HAP-1 (cell line): Measurements from ENCODE around the gene CCDC90B.
"Not testable (repeated sequence)": the region's sequence is repeated elsewhere in the genome, so short reads cannot be mapped to it uniquely, and the experiment has no call there.

Experiments
- DNase-seq, 2 experiments: peaks; one replicate each; pipeline ENCODE4 v3.0.0-alpha.2; 2016 to 2020; ENCODE audit warnings: low spot score in 2 of 2
- H3K27me3 ChIP-seq: fragments of 250-450 bp; sonication (Bioruptor Pico); 2 replicates; pipeline ENCODE4 v1.5.1; 2020; ENCODE audit warnings: low read depth, mild to moderate bottlenecking, moderate library complexity
- H3K36me3 ChIP-seq: fragments of 250-450 bp; sonication (Bioruptor Pico); replicated peaks from 2 replicates; pipeline ENCODE4 v1.5.1; 2020; ENCODE audit warnings: mild to moderate bottlenecking
- H3K4me1 ChIP-seq: fragments of 250-450 bp; sonication (Bioruptor Pico); 2 replicates; pipeline ENCODE4 v1.5.1; 2020; ENCODE audit warnings: mild to moderate bottlenecking
- H3K4me3 ChIP-seq: fragments of 250-450 bp; sonication (Bioruptor Pico); 2 replicates; pipeline ENCODE4 v1.5.1; 2020; ENCODE audit warnings: mild to moderate bottlenecking, moderate library complexity
- H3K9me3 ChIP-seq: fragments of 250-450 bp; sonication (Bioruptor Pico); 2 replicates; pipeline ENCODE4 v1.5.1; 2020; ENCODE audit warnings: mild to moderate bottlenecking, moderate library complexity
- in situ Hi-C: fragments of 300-500 bp; cut with MboI; formaldehyde crosslinking; loops from 3 replicates; pipeline ENCODE4 v1.14.3; 2020; ENCODE audit warnings: low sequenced_read_pairs, inconsistent platforms, mixed read lengths

The CCDC90B gene

DNA sequence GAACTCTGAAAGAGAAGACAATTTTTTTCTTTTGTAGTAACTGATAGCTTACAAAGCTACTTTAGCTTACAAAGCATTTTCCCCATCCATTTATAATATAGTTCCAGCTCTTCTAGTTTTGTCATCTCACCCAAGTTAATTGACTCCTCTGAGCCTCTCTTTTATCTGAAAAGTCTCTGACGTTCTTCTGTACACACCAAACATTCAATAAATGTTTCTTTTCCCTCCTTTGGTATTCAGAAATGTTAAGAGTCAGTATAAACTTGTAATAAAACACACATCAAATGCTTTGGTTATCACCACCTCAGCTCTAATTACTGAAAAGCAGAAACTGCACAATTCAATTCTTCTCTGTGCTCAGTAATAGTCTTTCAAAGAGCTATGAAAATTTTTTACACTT, 5.9 kb downstream of the CCDC90B start:
- Histone ChIP-seq H3K9me3 (no peaks in the 10 kb centered on the region), H3K36me3 (peaks cover 4% of the 10 kb centered on the region), H3K4me1 (peaks cover 4% of the 10 kb centered on the region; the same call in 1 of the 2 replicates), H3K4me3 (no peak overlapping the region), H3K27me3 (no peaks in the 10 kb centered on the region)
- in situ Hi-C loops: no loop called here
- DNase-seq: no peak

- DNase-seq: no peak
- H3K9me3 ChIP-seq: no peaks in the 10 kb centered on the region
- peaks cover 4% of the 10 kb centered on the region for H3K36me3 ChIP-seq
- in situ Hi-C loops: no loop called here
- no peak overlapping the region for H3K4me3 ChIP-seq
- no peaks in the 10 kb centered on the region for H3K27me3 ChIP-seq
- H3K4me1 ChIP-seq: no peaks in the 10 kb centered on the region
These were observed 7.8 kb downstream of the CCDC90B start for GRCh38 chr11:83278351-83278750.

DNA sequence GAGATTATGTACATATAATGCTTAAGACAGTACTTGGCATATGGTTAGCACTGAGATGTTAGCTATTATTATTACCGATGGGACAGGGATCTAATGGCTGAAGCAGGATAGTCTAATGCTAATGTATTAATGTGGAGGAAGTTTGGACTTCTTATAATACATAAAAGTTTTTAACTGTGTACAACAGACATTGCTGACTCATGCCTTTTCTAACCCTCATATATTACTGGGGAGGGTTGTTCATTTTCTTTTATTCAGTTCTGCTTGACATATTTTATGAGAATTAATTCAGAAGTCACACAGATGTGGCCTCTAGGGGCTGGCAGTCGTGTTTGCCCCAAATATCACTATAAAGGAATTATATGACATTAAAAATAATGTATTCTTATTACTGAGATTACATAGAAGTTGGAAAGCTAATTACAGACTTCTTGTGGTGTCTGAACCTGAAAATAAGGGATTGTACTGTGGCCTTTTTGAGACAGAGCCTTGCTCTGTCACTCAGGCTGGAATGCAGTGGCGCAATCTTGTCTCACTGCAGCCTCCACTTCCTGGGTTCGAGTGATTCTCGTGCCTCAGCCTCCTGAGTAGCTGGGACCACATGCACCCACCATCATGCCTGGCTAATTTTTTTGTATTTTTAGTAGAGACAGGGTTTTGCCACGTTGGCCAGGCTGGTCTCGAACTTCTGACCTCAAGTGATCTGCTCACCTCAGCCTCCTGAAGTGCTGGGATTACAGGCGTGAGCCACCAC, 10.1 kb downstream of the CCDC90B start:
- Histone ChIP-seq H3K4me1 (no peaks in the 10 kb centered on the region), H3K36me3 (peaks cover 14% of the 10 kb centered on the region), H3K9me3 (no peaks in the 10 kb centered on the region), H3K27me3 (no peaks in the 10 kb centered on the region), H3K4me3 (no peak overlapping the region)
- in situ Hi-C loops: no loop called here
- no peak for DNase-seq

DNA sequence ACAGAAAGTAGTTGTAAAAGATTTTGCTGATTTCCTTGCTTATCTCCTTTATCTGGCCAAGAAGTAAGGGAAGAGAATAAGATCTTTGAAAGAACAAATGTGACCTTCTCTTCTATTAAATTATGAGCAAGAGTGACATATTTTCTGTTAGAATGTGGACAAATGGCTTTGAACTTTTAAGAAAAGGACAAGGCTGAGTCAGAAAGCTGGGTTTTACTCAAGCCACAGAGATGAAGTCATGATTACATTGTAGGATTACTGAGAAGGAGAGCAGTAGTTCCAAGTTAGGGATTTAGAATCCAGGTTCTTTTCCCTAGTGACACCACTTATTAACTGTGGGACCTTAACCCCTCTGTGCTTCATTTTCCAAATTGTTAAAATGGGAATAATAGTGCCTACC, 13.5 kb downstream of the CCDC90B start:
- H3K27me3 ChIP-seq: no peaks in the 10 kb centered on the region
- in situ Hi-C loops: no loop called here
- DNase-seq: no peak
- H3K4me3 ChIP-seq: no peak overlapping the region
- H3K36me3 ChIP-seq: peaks cover 11% of the 10 kb centered on the region
- no peaks in the 10 kb centered on the region; the same call in 1 of the 2 replicates for H3K9me3 ChIP-seq
- H3K4me1 ChIP-seq: no peaks in the 10 kb centered on the region

- DNase-seq, H3K4me1 ChIP-seq, H3K9me3 ChIP-seq, H3K27me3 ChIP-seq, in situ Hi-C loops, H3K4me3 ChIP-seq: not testable (repeated sequence)
- peaks cover 11% of the 10 kb centered on the region for H3K36me3 ChIP-seq
These were observed 14.4 kb downstream of the CCDC90B start for GRCh38 chr11:83271734-83272133.

GRCh38 chr11:83269080-83269479, 17.1 kb downstream of the CCDC90B start:
- H3K27me3 ChIP-seq, H3K4me3 ChIP-seq, in situ Hi-C loops, H3K4me1 ChIP-seq, DNase-seq, H3K9me3 ChIP-seq: not testable (repeated sequence)
- peaks cover 11% of the 10 kb centered on the region for H3K36me3 ChIP-seq

- Histone ChIP-seq H3K9me3 (no peaks in the 10 kb centered on the region; the same call in 1 of the 2 replicates), H3K27me3 (no peaks in the 10 kb centered on the region), H3K4me1 (no peaks in the 10 kb centered on the region), H3K4me3 (no peak overlapping the region), H3K36me3 (peaks cover 5% of the 10 kb centered on the region; the same call in 1 of the 2 replicates)
- in situ Hi-C loops: no loop called here
- DNase-seq: no peak
These were observed 20.8 kb downstream of the CCDC90B start for GRCh38 chr11:83265331-83265730.

DNA sequence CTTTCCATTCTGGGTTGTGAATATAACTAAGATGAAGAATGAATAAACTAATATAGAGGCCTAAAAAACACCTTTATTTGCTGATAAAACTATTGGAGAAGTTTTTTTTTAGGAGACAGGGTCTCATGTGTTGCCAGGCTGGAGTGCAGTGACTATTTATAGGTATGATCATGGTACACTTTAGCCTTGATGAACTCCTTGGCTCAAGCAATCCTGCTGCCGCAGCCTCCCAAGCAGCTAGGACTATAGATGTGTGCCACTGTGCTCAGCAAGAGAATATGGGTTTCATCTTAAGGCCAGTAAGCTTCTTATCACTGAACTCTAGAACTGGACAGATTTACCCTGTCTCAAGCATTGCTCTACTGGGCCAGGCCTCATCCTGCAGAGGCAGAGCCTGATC, 26.6 kb downstream of the CCDC90B start:
- DNase-seq: no peak
- Histone ChIP-seq H3K9me3 (no peaks in the 10 kb centered on the region), H3K36me3 (peaks cover 5% of the 10 kb centered on the region; the same call in 1 of the 2 replicates), H3K4me3 (no peak overlapping the region), H3K27me3 (no peaks in the 10 kb centered on the region), H3K4me1 (no peaks in the 10 kb centered on the region)
- in situ Hi-C loops: no loop called here

- DNase-seq: no peak
- peaks cover 5% of the 10 kb centered on the region; the same call in 1 of the 2 replicates for H3K36me3 ChIP-seq
- H3K4me3 ChIP-seq: no peak overlapping the region
- H3K4me1 ChIP-seq: no peaks in the 10 kb centered on the region
- in situ Hi-C loops: no loop called here
- no peaks in the 10 kb centered on the region for H3K9me3 ChIP-seq
- no peaks in the 10 kb centered on the region for H3K27me3 ChIP-seq
These were observed 28.4 kb downstream of the CCDC90B start for GRCh38 chr11:83257761-83258168.

GRCh38 chr11:83256602-83257340, 29.4 kb downstream of the CCDC90B start:
- in situ Hi-C loops: no loop called here
- peaks cover 3% of the 10 kb centered on the region; the same call in 1 of the 2 replicates for H3K36me3 ChIP-seq
- no peaks in the 10 kb centered on the region for H3K4me1 ChIP-seq
- no peaks in the 10 kb centered on the region for H3K27me3 ChIP-seq
- H3K9me3 ChIP-seq: no peaks in the 10 kb centered on the region
- DNase-seq: no peak
- H3K4me3 ChIP-seq: no peak overlapping the region

DNA sequence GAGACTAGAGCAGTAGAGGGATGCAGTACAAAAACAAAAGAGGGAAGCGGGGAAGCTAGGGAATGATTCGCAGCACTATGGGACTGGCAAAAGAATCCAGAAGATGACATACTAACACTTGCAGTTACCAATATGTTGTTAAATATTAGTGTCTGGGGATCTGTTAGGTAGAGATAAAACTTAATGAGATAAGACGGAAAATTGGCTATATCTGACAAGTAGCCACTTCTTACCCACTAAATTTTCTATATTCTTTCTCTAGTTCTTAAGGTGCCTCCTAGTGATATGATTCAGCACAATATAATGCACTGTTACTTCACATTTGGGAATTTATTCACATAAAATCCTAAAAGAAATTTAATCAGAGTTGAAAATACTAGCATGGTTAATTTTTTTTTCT, 30.8 kb downstream of the CCDC90B start:
- H3K4me3 ChIP-seq: no peak overlapping the region
- no peaks in the 10 kb centered on the region for H3K9me3 ChIP-seq
- in situ Hi-C loops: no loop called here
- no peaks in the 10 kb centered on the region; the same call in 1 of the 2 replicates for H3K36me3 ChIP-seq
- no peak for DNase-seq
- H3K4me1 ChIP-seq: no peaks in the 10 kb centered on the region
- H3K27me3 ChIP-seq: no peaks in the 10 kb centered on the region

DNA sequence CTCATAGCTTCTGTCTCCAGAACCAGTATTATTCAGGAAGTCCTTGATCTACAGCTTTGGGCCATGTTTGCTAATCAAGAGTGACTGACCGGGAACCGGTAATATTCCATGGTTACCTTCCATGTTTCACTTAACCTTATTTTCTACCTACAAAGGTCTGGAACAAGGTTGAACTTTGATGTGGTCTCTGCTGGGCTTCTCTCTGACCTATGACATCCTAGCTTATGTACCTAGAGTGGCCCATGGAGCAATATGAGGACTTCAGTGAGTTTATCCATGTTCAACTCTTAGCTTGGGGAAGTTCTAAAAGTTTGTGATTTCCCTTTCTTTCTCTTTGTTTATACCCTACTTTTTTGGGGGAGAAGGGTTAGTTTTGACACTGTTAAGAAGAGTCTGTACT, 33.2 kb downstream of the CCDC90B start:
- H3K36me3 ChIP-seq: no peaks in the 10 kb centered on the region
- no peaks in the 10 kb centered on the region for H3K4me1 ChIP-seq
- in situ Hi-C loops: no loop called here
- no peaks in the 10 kb centered on the region for H3K27me3 ChIP-seq
- no peak overlapping the region for H3K4me3 ChIP-seq
- H3K9me3 ChIP-seq: no peaks in the 10 kb centered on the region
- no peak for DNase-seq

DNA sequence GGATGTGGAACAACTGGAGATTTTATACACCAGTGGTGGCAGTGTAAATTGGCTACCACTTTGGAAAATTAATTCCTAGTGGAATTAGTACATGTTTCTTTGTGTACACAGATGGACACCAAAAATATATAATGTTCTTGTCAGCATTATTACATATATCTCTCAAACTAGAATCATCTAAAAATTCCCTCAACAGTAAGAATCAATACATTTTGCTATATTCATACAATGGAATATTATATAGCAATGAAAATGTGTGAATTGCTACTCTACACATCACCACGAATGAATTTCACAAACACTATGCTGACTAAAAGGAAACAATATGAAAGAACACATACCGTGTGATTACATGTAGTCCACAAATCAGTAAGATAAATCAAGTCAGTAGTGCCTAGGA, 33.9 kb downstream of the CCDC90B start:
- in situ Hi-C loops: no loop called here
- Histone ChIP-seq H3K27me3 (no peaks in the 10 kb centered on the region), H3K4me3 (no peak overlapping the region), H3K9me3 (no peaks in the 10 kb centered on the region), H3K4me1 (no peaks in the 10 kb centered on the region), H3K36me3 (no peaks in the 10 kb centered on the region)
- no peak for DNase-seq

GRCh38 chr11:83249972-83250593, 36.1 kb downstream of the CCDC90B start:
- in situ Hi-C loops: no loop called here
- H3K4me3 ChIP-seq: no peak overlapping the region
- no peaks in the 10 kb centered on the region for H3K4me1 ChIP-seq
- H3K36me3 ChIP-seq: no peaks in the 10 kb centered on the region
- no peaks in the 10 kb centered on the region for H3K9me3 ChIP-seq
- DNase-seq: peak; percentile 21 to 45
- no peaks in the 10 kb centered on the region for H3K27me3 ChIP-seq
